Jurkat, Clone E6-1 (cell line): Measurements from ENCODE around the gene LRP2.

Experiments used
- DNase-seq: peaks from one replicate; pipeline ENCODE4 v3.0.0-alpha.2; 2011; ENCODE audit warnings: low read depth, low spot score
- H3K4me3 ChIP-seq: 2 replicates; pipeline ENCODE4 v1.5.1; 2011; ENCODE audit warnings: mild to moderate bottlenecking, low read length, control low read depth, moderate library complexity

The LRP2 gene

DNA sequence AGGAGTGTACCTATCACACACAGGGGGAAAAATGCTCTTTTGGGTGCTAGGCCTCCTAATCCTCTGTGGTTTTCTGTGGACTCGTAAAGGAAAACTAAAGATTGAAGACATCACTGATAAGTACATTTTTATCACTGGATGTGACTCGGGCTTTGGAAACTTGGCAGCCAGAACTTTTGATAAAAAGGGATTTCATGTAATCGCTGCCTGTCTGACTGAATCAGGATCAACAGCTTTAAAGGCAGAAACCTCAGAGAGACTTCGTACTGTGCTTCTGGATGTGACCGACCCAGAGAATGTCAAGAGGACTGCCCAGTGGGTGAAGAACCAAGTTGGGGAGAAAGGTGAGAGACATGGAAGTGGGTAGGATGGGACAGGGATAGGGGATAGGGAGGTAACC is 280.8 kb downstream of the LRP2 start:
- no peak for DNase-seq
- no peak overlapping the region for H3K4me3 ChIP-seq

DNA sequence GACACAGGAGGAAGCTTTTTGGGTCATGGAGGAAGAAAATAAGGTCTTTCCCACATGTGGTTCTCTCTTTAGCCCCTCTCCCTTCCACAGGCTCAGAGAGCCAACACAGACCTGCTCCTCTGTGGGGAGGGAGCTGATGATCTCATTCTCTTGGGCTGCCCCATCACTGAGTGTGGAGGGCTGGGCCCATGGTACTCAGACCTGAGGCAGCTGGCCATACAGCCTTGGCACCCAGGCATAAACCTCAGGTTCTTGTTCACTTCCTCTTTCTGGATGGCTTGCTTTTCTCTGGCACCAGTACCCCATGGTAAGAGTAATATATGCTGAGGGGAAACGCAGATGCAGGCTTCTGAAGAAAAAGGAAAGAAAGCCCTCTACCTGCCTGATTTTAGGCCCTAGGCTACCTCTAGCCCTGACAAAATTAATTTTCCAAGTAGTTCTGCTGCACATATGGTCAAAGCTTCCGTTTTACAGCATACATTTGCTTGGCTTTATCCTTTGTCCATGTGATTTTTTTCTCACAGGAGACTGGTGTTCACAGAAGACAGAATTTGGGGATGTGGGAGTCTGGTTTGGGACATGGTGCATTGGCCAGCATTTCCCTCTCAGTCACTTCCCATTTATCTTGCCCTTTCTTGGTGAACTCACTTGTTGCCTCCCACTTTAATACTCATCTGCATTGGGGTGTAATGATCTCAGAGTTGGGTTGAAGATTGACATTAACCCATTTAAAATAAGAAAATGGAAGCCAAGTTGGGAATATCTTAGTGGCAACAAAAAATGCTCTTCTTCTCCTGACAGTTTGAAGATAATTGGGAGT is 281.9 kb downstream of the LRP2 start:
- DNase-seq: no peak

DNA sequence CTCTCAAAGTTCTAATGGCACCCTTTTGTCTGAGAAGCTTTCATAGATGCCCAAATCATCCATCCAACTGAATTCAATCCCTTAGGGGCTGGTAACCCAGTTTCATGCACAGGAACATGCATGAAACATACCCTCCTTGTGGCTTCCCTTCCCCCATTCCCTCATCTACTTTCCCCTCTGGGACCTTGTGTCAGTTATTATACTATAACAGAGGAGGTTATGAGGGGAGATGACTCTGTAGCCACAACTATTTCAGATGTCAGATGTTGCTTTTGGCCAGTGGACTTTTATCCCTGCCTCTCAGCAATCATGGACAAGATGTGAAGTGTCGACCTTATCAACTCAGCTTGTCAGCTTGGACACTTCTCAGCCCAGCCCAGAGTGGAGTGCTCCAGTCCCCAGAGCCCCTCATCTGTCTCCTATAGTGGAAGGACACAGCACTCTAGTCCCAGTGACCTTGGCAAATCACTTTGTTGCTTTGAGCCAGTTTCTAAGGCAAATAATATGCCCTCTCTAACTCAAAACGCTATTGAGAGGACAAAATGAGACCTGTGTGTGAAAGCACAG is 284.6 kb downstream of the LRP2 start:
- H3K4me3 ChIP-seq: no peak overlapping the region
- DNase-seq: no peak

More for the DNA sequence above, 281.9 kb downstream of the LRP2 start:
- H3K4me3 ChIP-seq: no peak overlapping the region
